Left colon (tissue), 2 donors: Measurements from ENCODE around the gene TULP4. TPM values are rescaled to one million over a fixed set of nuclear protein-coding genes. Genes with fewer than 3 reads are reported as not detected.
"Not testable (repeated sequence)": the region's sequence is repeated elsewhere in the genome, so short reads cannot be mapped to it uniquely, and the experiment has no call there.

ENCODE experiments used
- ATAC-seq: fragments of 200-7000 bp; cut with Tn5 transposase; one replicate; pipeline ENCODE4 v1.9.1; 2020; ENCODE audit warnings: mild to moderate bottlenecking, moderate library complexity
- DNase-seq, 2 donors: peaks; one replicate each; pipeline ENCODE4 v3.0.0-alpha.2; 2020
- intact Hi-C, 2 donors: fragments of 100-400 bp; cut with DNase I in 1 of 2; cut with micrococcal nuclease in 1 of 2; formaldehyde crosslinking; loops; one replicate each; pipeline versions ENCODE4 v1.11.2 to v1.14.0; 2022; cut with DNase I, micrococcal nuclease
- total RNA-seq, 2 donors: library from RNA; stranded (reverse); fragmentation: NEBNext Ultra II Directional; extraction: Animal tissue kit (Norgen Biotek cat#: 25700); gene quantifications; one replicate each; pipeline ENCODE4 v1.2.1, GENCODE V29; 2021
- donor health status: DM: no; HTN: no; CAD: no.
- donor health status: DM: yes; HTN: yes; CAD: no.

TULP4 gene
- total RNA-seq, 2 donors from 2014 or later: 69.2 to 77.5 TPM

GRCh38 chr6:158438226-158438625 lies 126.0 kb downstream of the TULP4 start:
- no peak for ATAC-seq
- intact Hi-C loops: no loop called here

GRCh38 chr6:158439255-158439654 lies 127.0 kb downstream of the TULP4 start:
- no peak for DNase-seq
- peak; percentile 34 for ATAC-seq
- intact Hi-C loops: no loop called here

More at GRCh38 chr6:158438226-158438625, 126.0 kb downstream of the TULP4 start:
- DNase-seq: no peak

GRCh38 chr6:158441716-158442215 lies 129.5 kb downstream of the TULP4 start:
- DNase-seq: no peak
- intact Hi-C loops: no loop called here
- ATAC-seq: no peak

GRCh38 chr6:158442306-158442705 lies 130.0 kb downstream of the TULP4 start:
- DNase-seq (no peak), ATAC-seq (no peak)
- intact Hi-C loops: no loop called here

GRCh38 chr6:158445426-158446085 lies 133.3 kb downstream of the TULP4 start:
- intact Hi-C loops: no loop called here
- ATAC-seq (no peak), DNase-seq (no peak)

GRCh38 chr6:158448856-158449255 lies 136.6 kb downstream of the TULP4 start:
- intact Hi-C loops: no loop called here
- no peak for DNase-seq
- ATAC-seq: no peak

- DNase-seq (no peak), ATAC-seq (peak; percentile 99)
- intact Hi-C loops: no loop called here
These were observed 139.9 kb downstream of the TULP4 start for GRCh38 chr6:158452191-158452590.

GRCh38 chr6:158457131-158457530 lies 144.9 kb downstream of the TULP4 start:
- intact Hi-C loops: no loop called here
- ATAC-seq: no peak
- DNase-seq: no peak

GRCh38 chr6:158457616-158458278 lies 145.5 kb downstream of the TULP4 start:
- DNase-seq (no peak), ATAC-seq (no peak)
- intact Hi-C loops: no loop called here

- intact Hi-C loops: no loop called here
- ATAC-seq: no peak
These were observed 147.5 kb downstream of the TULP4 start for GRCh38 chr6:158459726-158460125.

GRCh38 chr6:158460602-158461169 lies 148.4 kb downstream of the TULP4 start:
- intact Hi-C loops: no loop called here
- no peak for DNase-seq
- ATAC-seq: peak; percentile 76

More at GRCh38 chr6:158459726-158460125, 147.5 kb downstream of the TULP4 start:
- no peak for DNase-seq

- DNase-seq (no peak), ATAC-seq (no peak)
- intact Hi-C loops: no loop called here
These were observed 149.7 kb downstream of the TULP4 start for GRCh38 chr6:158461954-158462353.

- DNase-seq (no peak), ATAC-seq (no peak)
- intact Hi-C loops: no loop called here
These were observed 152.2 kb downstream of the TULP4 start for GRCh38 chr6:158464483-158464882.

GRCh38 chr6:158465257-158465656 lies 153.0 kb downstream of the TULP4 start:
- intact Hi-C loops: no loop called here
- ATAC-seq (no peak), DNase-seq (no peak)

- DNase-seq: no peak
- ATAC-seq: no peak
- intact Hi-C loops: no loop called here
These were observed 153.5 kb downstream of the TULP4 start for GRCh38 chr6:158465747-158466146.

- DNase-seq (no peak), ATAC-seq (no peak)
- intact Hi-C loops: no loop called here
These were observed 155.7 kb downstream of the TULP4 start for GRCh38 chr6:158467923-158468322.

GRCh38 chr6:158468666-158469065 lies 156.4 kb downstream of the TULP4 start:
- intact Hi-C loops: no loop called here
- DNase-seq (peak in 1 of 2 donors; percentile 28), ATAC-seq (peak; percentile 72)

- ATAC-seq, DNase-seq, intact Hi-C loops: not testable (repeated sequence)
These were observed 157.8 kb downstream of the TULP4 start for GRCh38 chr6:158470023-158470422.

- DNase-seq: no peak
- intact Hi-C loops: no loop called here
- no peak for ATAC-seq
These were observed 159.1 kb downstream of the TULP4 start for GRCh38 chr6:158471339-158471738.

- ATAC-seq (peak; percentile 73), DNase-seq (no peak)
- intact Hi-C loops: no loop called here
These were observed 160.2 kb downstream of the TULP4 start for GRCh38 chr6:158472447-158472846.
